ENCODE results near the gene DEDD. TPM values are rescaled to one million over a fixed set of nuclear protein-coding genes. Genes with fewer than 3 reads are reported as not detected.

DEDD gene
- total and polyA plus RNA-seq, 2 of the 13 experiments (the other 11 are each of a cell fraction or from before 2014, with no cell fraction given), result 12.6 to 27.8 TPM

DNA sequence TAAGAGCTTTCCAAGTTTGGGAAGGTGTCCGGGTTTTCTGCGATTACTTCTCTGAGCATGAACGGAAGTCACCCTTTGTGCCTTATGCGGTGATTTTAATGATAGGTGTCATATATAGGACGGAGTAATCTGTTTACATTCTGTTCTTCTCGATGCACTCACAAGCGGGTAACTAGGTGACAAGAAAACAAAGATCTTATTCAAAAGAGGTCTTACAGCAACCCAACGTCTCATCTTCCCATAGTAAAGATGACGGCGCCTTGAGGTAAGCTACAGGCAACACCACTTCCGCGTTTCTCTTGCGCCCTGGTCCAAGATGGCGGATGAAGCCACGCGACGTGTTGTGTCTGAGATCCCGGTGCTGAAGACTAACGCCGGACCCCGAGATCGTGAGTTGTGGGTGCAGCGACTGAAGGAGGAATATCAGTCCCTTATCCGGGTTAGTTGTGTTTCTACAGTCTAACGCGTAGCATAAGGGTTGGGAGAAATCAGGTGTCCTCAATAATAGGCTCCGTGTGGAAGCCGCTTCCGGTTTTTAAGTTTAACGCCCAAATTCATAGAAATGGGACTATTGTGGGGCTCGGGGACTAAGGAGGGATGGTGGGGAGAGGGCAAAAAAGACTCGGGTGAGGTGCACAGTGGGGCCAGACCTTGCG lies 21.3 kb upstream of the DEDD start, which contains the start of gene UFC1:
Gene UFC1 (plus strand): TSS at position 297 of the 656 bp plus-strand sequence. CDS start 20 bp downstream, at position 317.
- FAIRE-seq (peak; percentile 96), DNase-seq (ENCODE audit: low spot score) (peak; percentile 86), ATAC-seq (peak; percentile 95)
- POLR2A ChIA-PET, result interaction anchor here (0.8 to 5.5 kb wide), 10 partner anchors 11 to 160 kb away, joined by 3 to 43 read pairs (median 4); partner anchors contain the start of genes DEDD, F11R, NDUFS2 and NIT1
- Histone ChIP-seq H3K9ac (ENCODE audit: insufficient read depth, low read depth, low read length) (peak within 1 kb of the TSS; percentile 98), H3K4me3 (replicated peaks in 1 of 3; ENCODE audit: insufficient read depth in 1 of 3, low read depth in 2 of 3, low read length in 3 of 3) (peak within 1 kb of the TSS; percentile 78 to 85 (median 78)), H3K9me3 (ENCODE audit: low read length) (no peaks in the 10 kb centered on the region), H3K27ac (ENCODE audit: extremely low read length, insufficient read depth, low read length) (peak within 1 kb of the TSS; percentile 99), H4K20me1 (ENCODE audit: insufficient read depth, low read length) (no peaks in the 10 kb centered on the region), H3K36me3 (replicated peaks in 1 of 2; ENCODE audit: control insufficient read depth in 1 of 2, insufficient read depth in 2 of 2, low read length in 2 of 2) (peaks cover 2 to 9% of the 10 kb centered on the region in 2 experiments; a peak in 2 of 5 replicates), H3K79me2 (ENCODE audit: insufficient read depth, low read length) (peaks cover 10% of the 10 kb centered on the region), H3K27me3 (ENCODE audit: control insufficient read depth in 1 of 2, insufficient read depth in 2 of 2, low read length in 2 of 2) (no peaks in the 10 kb centered on the region; a peak in 1 of 5 replicates), H3K4me1 (ENCODE audit: insufficient read depth, low read length) (peaks cover 24% of the 10 kb centered on the region), H2AFZ (ENCODE audit: low read length) (peak within 1 kb of the TSS; percentile 92), H3K4me2 (ENCODE audit: low read depth, low read length) (peak within 1 kb of the TSS; percentile 89)
- CTCF ChIA-PET (ENCODE audit: low intra/inter-chr PET ratio, low total read pairs), result no interaction called here
- in situ Hi-C loops (cut with HindIII; ENCODE audit: extremely low pct_ligation_motif_present, low pct_unique_long_range_greater_than_20kb) (no loop called here), intact Hi-C loops (cut with micrococcal nuclease; ENCODE audit: unreplicated experiment) (loop anchor here (2.0 kb wide), 1 partner anchor 21 kb away; the partner anchor contains the start of gene DEDD)
- WGBS (ENCODE audit: low lambda C conversion rate), result under 1% methylated on average over 30 of the region's 33 CpGs
- BruUV-seq (replicated peaks), result TSS peak; percentile 99
- no peak for TF ChIP-seq ZNF136 (CRISPR knock-in tag; IDR thresholded peaks at IDR 0.05; ENCODE audit: low read depth)
- no peak for TF ChIP-seq ZBTB44 (CRISPR knock-in tag; IDR thresholded peaks at IDR 0.05)
- TF ChIP-seq STAT6 (CRISPR knock-in tag; IDR thresholded peaks at IDR 0.05; ENCODE audit: borderline replicate concordance), result no peak
- TF ChIP-seq SMARCE1 (IDR thresholded peaks at IDR 0.05; ENCODE audit: borderline replicate concordance), result no peak
- 0 out of 2 replicates have a peak, but pooled peaks have one; percentile 80 for TF ChIP-seq MEIS1 (CRISPR knock-in tag; IDR thresholded peaks at IDR 0.05; ENCODE audit: borderline replicate concordance)
- TF ChIP-seq HMG20B (CRISPR knock-in tag; conservative IDR thresholded peaks at IDR 0.05), result no peak
- TF ChIP-seq ZNF337 (CRISPR knock-in tag; IDR thresholded peaks at IDR 0.05; ENCODE audit: borderline replicate concordance, low read depth), result no peak
- peak; percentile 25; the same call in 1 of the 2 replicates for TF ChIP-seq ZBTB21 (CRISPR knock-in tag; IDR thresholded peaks at IDR 0.05)
- peak; percentile 60; the same call in 1 of the 2 replicates for TF ChIP-seq KDM2A (CRISPR knock-in tag; IDR thresholded peaks at IDR 0.05; ENCODE audit: borderline replicate concordance, low read depth)
- TF ChIP-seq NKX3-1 (CRISPR knock-in tag; IDR thresholded peaks at IDR 0.05), result peak; percentile 39; the same call in 1 of the 2 replicates
- TF ChIP-seq, protein P1, sequence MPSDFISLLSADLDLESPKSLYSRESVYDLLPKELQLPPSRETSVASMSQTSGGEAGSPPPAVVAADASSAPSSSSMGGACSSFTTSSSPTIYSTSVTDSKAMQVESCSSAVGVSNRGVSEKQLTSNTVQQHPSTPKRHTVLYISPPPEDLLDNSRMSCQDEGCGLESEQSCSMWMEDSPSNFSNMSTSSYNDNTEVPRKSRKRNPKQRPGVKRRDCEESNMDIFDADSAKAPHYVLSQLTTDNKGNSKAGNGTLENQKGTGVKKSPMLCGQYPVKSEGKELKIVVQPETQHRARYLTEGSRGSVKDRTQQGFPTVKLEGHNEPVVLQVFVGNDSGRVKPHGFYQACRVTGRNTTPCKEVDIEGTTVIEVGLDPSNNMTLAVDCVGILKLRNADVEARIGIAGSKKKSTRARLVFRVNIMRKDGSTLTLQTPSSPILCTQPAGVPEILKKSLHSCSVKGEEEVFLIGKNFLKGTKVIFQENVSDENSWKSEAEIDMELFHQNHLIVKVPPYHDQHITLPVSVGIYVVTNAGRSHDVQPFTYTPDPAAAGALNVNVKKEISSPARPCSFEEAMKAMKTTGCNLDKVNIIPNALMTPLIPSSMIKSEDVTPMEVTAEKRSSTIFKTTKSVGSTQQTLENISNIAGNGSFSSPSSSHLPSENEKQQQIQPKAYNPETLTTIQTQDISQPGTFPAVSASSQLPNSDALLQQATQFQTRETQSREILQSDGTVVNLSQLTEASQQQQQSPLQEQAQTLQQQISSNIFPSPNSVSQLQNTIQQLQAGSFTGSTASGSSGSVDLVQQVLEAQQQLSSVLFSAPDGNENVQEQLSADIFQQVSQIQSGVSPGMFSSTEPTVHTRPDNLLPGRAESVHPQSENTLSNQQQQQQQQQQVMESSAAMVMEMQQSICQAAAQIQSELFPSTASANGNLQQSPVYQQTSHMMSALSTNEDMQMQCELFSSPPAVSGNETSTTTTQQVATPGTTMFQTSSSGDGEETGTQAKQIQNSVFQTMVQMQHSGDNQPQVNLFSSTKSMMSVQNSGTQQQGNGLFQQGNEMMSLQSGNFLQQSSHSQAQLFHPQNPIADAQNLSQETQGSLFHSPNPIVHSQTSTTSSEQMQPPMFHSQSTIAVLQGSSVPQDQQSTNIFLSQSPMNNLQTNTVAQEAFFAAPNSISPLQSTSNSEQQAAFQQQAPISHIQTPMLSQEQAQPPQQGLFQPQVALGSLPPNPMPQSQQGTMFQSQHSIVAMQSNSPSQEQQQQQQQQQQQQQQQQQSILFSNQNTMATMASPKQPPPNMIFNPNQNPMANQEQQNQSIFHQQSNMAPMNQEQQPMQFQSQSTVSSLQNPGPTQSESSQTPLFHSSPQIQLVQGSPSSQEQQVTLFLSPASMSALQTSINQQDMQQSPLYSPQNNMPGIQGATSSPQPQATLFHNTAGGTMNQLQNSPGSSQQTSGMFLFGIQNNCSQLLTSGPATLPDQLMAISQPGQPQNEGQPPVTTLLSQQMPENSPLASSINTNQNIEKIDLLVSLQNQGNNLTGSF (CRISPR knock-in tag; IDR thresholded peaks at IDR 0.05), result no peak
- TF ChIP-seq DNMT1 (CRISPR knock-in tag; IDR thresholded peaks at IDR 0.05), result no peak
- TF ChIP-seq POLR2AphosphoS2 (IDR thresholded peaks at IDR 0.05; ENCODE audit: low read depth, low read length), result no peak
- no peak for TF ChIP-seq RARG (CRISPR knock-in tag; IDR thresholded peaks at IDR 0.05; ENCODE audit: low read depth)

All from HepG2 (cell line).